Activated naive CD8-positive, alpha-beta T cell treated with anti-CD3 and anti-CD28 coated beads, Interleukin-2, amount 50 U/mL, for 16 hours (primary cell): Measurements from ENCODE around the gene CLMP.

Source experiments
- DNase-seq: peaks from one replicate; pipeline ENCODE4 v3.0.0-alpha.2; 2020; ENCODE audit warnings: low read depth, low spot score

The CLMP gene

GRCh38 chr11:123188508-123189165 lies 6.4 kb downstream of the CLMP start:
- no peak for DNase-seq

- DNase-seq = no peak
Measured at GRCh38 chr11:123187665-123188507, 7.2 kb downstream of the CLMP start.

GRCh38 chr11:123187248-123187647 lies 7.8 kb downstream of the CLMP start:
- DNase-seq = no peak

- DNase-seq = no peak
Measured at GRCh38 chr11:123186286-123186685, 8.8 kb downstream of the CLMP start.

- DNase-seq = no peak
Measured at GRCh38 chr11:123185326-123185725, 9.7 kb downstream of the CLMP start.

GRCh38 chr11:123184531-123184930 lies 10.5 kb downstream of the CLMP start:
- no peak for DNase-seq

GRCh38 chr11:123183391-123184099 lies 11.5 kb downstream of the CLMP start:
- no peak for DNase-seq

- no peak for DNase-seq
Measured at GRCh38 chr11:123181767-123182500, 13.1 kb downstream of the CLMP start.

- DNase-seq = no peak
Measured at GRCh38 chr11:123181075-123181474, 14.0 kb downstream of the CLMP start.

GRCh38 chr11:123180574-123180973 lies 14.5 kb downstream of the CLMP start:
- no peak for DNase-seq

- DNase-seq = no peak
Measured at GRCh38 chr11:123180166-123180565, 14.9 kb downstream of the CLMP start.

GRCh38 chr11:123179586-123179985 lies 15.5 kb downstream of the CLMP start:
- DNase-seq = no peak

- DNase-seq = no peak
Measured at GRCh38 chr11:123178186-123178585, 16.9 kb downstream of the CLMP start.

GRCh38 chr11:123176785-123177184 lies 18.3 kb downstream of the CLMP start:
- DNase-seq = no peak

- no peak for DNase-seq
Measured at GRCh38 chr11:123174196-123175183, 20.6 kb downstream of the CLMP start.

GRCh38 chr11:123173856-123174186 lies 21.2 kb downstream of the CLMP start:
- no peak for DNase-seq

GRCh38 chr11:123173040-123173855 lies 21.8 kb downstream of the CLMP start:
- DNase-seq = no peak

- DNase-seq = no peak
Measured at GRCh38 chr11:123170929-123171328, 24.1 kb downstream of the CLMP start.

- no peak for DNase-seq
Measured at GRCh38 chr11:123169821-123170220, 25.2 kb downstream of the CLMP start.

- DNase-seq = no peak
Measured at GRCh38 chr11:123168955-123169484, 26.0 kb downstream of the CLMP start.
